Keratinocyte (primary cell): ENCODE measurements around the gene LDLRAD4.

ENCODE experiments used
- CTCF ChIP-seq, 3 experiments: IDR thresholded peaks in 1 of 3; conservative IDR thresholded peaks in 1 of 3; optimal IDR thresholded peaks in 1 of 3; 2 replicates in 2 of 3; 3 replicates in 1 of 3; pipeline versions ENCODE3 to v1.5.1; 2011; ENCODE audit warnings: low read length in 3 of 3, mild to moderate bottlenecking in 3 of 3, moderate library complexity in 2 of 3, control low read depth in 1 of 3, inconsistent platforms in 1 of 3; ENCODE audit not compliant: insufficient read depth in 2 of 3; ENCODE audit errors: extremely low read depth in 1 of 3
- EZH2 ChIP-seq: IDR thresholded peaks from one replicate; pipeline ENCODE4 v1.6.1; 2012; ENCODE audit warnings: inconsistent platforms, mild to moderate bottlenecking, low read length, moderate library complexity

GRCh38 chr18:13577781-13578180 lies 359.2 kb downstream of the LDLRAD4 start:
- no peak for TF ChIP-seq CTCF (optimal IDR thresholded peaks at IDR 0.05 in 1 of 3, IDR thresholded peaks at IDR 0.05 in 1 of 3, conservative IDR thresholded peaks at IDR 0.05 in 1 of 3; ENCODE audit: extremely low read depth in 1 of 3, insufficient read depth in 2 of 3, low read length in 3 of 3)
- no peak for TF ChIP-seq EZH2
